Globus pallidus (tissue), 1 donor: ENCODE data around the gene LUC7L3.
"Not testable (repeated sequence)": the region's sequence is repeated elsewhere in the genome, so short reads cannot be mapped to it uniquely, and the experiment has no call there.

Experiments
- DNase-seq: peaks from one replicate; pipeline ENCODE4 v3.0.0-alpha.2; 2015; ENCODE audit warnings: low spot score

Gene LUC7L3, protein sequence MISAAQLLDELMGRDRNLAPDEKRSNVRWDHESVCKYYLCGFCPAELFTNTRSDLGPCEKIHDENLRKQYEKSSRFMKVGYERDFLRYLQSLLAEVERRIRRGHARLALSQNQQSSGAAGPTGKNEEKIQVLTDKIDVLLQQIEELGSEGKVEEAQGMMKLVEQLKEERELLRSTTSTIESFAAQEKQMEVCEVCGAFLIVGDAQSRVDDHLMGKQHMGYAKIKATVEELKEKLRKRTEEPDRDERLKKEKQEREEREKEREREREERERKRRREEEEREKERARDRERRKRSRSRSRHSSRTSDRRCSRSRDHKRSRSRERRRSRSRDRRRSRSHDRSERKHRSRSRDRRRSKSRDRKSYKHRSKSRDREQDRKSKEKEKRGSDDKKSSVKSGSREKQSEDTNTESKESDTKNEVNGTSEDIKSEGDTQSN

DNA sequence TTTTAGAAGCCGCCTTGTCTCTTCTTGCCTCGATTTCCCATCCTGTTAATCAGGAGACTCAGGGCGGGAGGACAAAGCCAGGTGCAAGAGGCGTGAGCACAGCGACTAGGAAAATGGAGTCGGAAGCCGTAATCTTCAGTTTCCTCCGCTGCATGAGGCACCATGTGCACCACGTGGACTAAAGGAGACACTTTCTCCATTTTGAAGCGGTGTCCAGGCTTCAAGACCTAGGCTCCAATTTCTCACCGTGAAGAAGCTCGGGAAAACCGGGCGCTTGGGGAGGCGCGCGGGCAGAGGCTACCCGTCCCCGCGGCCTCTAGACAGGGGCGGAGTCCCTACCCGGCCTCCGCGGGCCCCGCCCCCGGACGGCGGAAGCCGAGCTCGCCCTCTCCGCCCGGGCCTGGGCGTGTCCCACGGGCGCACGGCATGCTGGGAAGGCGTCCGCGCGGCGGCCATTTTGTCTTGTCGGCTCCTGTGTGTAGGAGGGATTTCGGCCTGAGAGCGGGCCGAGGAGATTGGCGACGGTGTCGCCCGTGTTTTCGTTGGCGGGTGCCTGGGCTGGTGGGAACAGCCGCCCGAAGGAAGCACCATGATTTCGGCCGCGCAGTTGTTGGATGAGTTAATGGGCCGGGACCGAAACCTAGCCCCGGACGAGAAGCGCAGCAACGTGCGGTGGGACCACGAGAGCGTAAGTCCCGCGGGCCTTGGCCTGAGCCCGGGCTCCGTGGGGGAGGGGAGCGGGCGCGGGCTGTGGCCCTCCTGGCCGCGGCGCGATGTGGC, at the start of gene LUC7L3:
Gene LUC7L3 (plus strand): TSS at position 460 of the 780 bp plus-strand sequence. CDS start 130 bp downstream, at position 590.
- DNase-seq = peak; percentile 91

DNA sequence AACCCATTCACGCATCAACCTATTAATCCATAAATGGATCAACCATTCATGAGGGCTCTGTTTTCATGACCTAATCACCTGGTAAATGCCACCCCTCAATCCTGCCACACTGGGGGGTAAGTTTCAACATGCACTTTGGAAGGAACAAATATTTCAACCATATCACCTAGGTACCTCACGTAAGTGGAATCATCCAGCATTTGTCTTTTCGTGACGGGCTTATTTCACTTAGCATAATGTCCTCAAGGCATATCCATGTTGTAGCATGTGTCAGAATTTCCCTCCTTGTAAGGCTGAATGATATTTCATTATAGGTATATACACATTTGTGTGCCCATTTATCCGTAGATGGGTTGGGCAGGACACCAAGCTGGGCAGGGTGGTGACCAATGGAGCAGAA, 47.3 kb upstream of the LUC7L3 start:
- no peak for DNase-seq

DNA sequence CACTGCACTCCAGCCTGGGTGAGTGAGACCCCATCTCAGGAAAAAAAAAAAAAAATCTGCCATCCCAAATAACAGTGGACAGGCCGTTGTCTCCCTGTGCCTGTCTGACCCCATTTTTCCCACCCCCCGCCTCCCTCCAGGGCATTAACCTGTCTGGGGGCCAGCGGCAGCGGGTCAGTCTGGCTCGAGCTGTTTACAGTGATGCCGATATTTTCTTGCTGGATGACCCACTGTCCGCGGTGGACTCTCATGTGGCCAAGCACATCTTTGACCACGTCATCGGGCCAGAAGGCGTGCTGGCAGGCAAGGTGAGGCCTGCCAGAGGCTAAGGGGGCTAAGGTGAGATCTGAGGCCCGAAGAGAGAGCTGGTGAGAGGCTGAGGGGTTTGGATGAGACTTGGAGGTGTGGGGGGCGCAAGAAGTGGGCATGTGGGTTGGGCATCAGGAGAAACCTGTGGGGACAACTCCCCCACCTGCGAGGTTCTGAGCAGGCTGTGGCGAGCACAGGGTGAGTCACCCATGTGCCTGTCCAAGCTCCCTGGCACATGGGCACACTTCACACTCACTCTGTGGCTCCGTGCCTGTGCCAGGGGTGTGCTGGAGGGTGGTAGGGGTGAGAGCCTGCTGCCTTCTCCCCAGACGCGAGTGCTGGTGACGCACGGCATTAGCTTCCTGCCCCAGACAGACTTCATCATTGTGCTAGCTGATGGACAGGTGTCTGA, 46.4 kb upstream of the LUC7L3 start:
- DNase-seq = no peak

DNA sequence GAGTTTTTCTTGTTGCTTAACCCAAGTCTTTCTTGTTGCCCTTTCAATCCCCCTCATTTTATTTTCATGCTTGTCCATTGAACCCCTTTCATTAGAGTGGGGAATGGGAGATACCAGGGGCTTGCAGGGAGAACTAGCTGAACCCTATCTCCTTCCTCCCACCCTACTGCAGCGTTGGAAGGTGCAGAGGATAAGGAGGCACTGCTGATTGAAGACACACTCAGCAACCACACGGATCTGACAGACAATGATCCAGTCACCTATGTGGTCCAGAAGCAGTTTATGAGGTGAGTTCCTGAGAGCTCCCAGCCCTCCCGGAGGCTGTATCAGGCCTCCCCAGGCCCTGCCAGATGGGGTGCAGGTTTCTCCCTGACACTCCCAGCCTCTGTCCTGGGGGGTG, 44.2 kb upstream of the LUC7L3 start:
- DNase-seq = no peak

DNA sequence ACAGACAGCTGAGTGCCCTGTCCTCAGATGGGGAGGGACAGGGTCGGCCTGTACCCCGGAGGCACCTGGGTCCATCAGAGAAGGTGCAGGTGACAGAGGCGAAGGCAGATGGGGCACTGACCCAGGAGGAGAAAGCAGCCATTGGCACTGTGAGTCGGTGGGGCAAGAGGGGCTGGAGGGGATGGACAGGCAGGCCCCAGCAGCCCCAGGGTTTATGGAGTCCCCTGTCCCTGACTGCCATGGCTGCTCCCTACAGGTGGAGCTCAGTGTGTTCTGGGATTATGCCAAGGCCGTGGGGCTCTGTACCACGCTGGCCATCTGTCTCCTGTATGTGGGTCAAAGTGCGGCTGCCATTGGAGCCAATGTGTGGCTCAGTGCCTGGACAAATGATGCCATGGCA, 43.8 kb upstream of the LUC7L3 start:
- no peak for DNase-seq

DNA sequence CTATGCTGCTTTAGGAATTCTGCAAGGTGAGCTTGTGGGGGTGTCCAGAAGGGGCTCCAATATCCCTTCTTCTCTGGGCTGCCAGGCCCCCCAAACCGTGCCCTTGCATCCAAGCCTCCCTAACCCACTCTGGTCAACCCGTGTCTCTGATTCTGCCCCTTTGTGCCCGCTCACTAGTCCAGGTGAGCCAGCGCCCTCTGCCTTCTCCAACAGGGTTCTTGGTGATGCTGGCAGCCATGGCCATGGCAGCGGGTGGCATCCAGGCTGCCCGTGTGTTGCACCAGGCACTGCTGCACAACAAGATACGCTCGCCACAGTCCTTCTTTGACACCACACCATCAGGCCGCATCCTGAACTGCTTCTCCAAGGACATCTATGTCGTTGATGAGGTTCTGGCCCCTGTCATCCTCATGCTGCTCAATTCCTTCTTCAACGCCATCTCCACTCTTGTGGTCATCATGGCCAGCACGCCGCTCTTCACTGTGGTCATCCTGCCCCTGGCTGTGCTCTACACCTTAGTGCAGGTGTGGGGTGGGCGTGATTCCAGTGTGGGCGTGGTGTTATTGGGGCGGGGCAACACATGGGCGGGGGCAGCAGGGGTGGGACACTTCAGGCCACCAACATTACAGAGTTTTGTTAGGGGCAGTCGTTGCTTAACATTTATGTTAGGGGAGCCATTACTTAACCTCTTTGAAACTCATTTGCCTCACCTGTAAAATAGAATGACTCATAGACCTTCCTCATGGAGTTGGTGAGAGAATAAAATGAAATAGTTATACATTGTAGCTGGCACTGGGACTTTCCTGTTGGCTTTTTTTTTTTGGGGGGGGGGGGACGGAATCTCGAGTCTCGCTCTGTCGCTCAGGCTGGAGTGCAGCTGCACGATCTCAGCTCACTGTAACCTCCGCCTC, 43.1 kb upstream of the LUC7L3 start:
- DNase-seq = no peak

DNA sequence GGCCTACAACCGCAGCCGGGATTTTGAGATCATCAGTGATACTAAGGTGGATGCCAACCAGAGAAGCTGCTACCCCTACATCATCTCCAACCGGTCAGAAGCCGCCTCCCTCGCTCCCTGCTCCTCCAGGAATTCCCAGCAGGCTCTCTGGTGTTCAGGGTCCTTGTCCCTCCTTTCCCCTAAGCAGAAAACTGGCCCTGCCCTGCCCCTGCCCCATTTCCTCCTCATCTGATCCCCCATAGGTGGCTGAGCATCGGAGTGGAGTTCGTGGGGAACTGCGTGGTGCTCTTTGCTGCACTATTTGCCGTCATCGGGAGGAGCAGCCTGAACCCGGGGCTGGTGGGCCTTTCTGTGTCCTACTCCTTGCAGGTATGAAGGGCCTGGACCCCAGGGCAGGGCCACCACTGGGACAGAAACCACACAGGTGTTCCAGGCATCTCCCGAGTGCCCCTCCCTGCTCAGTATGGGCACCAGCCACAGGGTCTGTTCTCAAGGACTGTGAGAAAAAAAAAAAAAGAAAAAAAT, 41.5 kb upstream of the LUC7L3 start:
- DNase-seq = no peak

DNA sequence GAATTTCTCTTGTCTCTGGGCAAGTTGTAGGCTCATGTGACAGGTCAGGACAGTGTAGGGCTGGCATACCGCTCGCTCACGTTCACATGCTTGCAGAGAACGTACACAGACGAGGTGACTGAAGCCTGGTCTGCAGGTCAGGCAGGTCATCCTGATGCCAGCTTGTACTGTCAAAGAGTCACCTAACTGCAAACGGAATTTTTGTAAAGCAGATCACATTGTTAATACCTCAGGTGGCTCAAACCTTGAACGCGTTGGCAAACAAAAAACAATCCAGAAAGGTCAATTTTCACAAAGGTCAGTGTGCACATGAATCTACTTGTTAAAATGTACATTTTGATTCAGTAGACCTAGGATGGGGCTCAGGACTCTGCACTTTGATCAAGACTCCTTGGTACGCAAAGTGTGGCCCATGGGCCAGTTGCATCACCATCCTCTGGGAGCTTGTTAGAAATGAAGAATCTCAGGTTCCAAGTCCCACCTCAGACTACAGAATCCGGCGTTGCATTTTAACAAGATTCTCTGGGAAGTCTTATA, 40.3 kb upstream of the LUC7L3 start:
- no peak for DNase-seq

DNA sequence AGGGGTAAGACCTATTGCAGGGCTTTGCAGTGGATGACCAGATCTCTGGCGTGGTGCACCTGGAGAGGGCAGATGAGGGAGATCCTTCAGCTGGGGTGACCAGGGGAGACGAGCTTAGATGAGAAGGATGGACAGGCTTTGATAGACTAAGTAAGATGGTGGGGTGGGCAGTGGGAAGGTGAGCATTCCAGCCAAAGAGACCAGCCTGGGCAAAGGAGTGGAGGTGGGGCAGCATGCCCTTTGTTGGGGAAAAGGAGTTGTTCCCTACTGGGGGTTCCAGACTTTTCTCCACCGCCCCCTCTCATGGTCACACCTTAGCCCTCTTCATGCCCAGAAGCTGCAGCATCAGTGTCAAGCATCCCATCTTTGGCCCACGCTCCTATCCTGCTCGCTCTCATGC, 39.3 kb upstream of the LUC7L3 start:
- no peak for DNase-seq

DNA sequence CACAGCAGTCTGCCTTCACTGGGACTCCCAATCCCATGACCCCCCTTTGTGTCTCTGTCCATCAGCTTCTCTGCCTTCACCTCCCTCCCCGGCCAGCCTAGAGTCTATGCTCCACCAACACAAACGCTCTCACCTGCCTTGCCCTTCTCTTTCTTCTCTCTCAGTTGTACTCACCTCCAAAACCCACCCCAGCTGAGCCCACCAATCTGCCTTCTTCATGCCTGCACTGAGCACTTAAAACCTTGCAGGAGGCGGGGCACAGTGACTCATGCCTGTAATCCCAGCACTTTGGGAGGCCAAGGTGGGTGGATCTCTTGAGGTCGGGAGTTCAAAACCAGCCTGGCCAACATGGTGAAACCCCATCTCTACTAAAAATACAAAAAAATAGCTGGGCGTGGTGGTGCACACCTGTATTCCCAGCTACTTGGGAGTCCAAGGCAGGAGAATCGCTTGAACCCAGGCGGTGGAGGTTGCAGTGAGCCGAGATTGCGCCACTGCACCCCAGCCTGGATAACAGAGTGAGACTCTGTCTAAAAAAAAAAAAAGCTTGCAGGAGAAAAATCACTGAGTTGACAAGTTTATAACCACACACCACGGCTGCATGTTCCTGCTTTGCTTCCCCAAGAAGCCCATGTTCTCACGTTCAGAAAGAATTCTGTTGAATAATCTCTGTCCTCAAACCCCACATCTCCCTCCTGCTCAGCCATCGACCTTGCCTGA, 38.7 kb upstream of the LUC7L3 start:
- DNase-seq = not testable (repeated sequence)

DNA sequence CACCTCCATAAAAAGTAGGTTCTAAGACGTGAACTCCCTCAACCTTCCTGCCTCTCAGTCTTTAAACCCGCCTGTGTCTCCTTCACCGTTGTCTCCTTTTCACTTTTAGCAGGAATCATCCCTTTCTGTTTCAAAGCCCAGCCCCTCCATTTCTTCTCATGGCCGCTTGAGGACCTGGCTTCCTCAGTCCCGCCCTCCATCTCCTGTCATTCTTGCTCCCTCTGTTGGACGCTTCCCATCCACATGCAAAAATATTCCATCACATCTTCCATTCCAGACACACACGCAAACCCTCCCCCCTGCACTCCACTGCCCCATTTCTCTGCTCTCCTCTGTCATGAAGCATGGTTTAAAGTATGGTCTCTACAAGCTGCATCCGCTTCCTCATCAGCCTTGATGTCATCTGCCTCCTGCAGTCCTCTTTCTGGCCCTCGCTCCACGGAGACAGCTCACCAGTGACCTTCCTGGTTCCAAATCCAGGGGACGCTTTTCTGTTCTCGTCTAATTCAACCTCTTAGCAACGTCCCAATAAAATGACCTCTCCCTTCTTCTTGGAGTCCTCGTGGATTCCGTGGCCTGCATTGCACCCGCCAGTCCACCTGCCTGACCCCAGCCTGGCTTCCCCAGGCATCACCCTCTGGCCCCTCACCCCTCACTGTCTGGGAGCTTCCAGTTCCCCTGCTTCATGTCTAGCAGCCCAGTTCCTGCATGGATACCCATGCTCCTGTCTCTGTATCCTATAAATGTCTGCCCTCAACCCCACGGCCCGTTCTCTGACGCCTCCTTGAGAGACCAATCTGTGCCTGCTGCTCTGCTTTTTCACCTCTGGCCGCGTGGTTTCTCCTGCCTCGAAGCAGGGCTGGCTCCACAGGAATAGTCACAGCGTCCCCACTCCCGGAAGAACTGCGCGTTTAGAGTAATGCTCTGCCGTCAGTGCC, 37.9 kb upstream of the LUC7L3 start:
- peak; percentile 50 for DNase-seq

DNA sequence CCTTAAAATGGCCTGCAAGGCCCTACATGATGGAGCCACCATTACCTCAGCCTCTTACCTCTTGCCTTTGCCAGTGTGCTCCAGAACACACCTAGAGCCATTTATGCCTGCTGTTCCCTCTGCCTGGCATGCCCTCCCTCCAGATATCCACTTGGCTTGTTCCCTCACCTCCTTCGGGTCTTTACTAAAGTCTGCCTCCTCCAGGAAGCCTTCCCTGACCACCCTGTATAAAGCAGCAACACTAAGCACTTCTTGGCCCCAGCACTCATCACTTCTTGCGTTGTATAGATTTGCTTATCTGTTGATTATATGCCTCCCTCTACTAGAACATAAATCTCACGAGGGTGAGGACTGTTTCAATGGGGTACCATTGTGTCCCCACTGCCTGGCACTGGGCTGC, 37.0 kb upstream of the LUC7L3 start:
- DNase-seq = no peak

DNA sequence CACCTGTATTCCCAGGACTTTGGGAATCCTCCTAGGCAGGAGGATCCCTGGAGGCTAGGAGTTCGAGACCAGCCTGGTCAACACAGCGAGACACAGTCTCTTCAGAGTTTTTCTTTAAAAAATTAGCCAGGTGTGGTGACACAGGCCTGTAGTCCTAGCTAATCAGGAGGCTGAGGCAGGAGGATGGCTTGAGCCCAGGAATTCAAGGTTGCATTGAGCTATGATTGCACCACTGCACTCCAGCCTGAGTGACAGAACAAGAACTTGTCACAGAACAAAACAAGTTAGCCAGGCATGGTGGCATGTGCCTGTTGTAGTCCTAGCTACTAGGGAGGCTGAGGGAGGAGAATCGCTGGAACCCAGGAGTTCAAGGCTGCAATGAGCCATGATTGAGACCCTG, 36.5 kb upstream of the LUC7L3 start:
- DNase-seq = no peak

DNA sequence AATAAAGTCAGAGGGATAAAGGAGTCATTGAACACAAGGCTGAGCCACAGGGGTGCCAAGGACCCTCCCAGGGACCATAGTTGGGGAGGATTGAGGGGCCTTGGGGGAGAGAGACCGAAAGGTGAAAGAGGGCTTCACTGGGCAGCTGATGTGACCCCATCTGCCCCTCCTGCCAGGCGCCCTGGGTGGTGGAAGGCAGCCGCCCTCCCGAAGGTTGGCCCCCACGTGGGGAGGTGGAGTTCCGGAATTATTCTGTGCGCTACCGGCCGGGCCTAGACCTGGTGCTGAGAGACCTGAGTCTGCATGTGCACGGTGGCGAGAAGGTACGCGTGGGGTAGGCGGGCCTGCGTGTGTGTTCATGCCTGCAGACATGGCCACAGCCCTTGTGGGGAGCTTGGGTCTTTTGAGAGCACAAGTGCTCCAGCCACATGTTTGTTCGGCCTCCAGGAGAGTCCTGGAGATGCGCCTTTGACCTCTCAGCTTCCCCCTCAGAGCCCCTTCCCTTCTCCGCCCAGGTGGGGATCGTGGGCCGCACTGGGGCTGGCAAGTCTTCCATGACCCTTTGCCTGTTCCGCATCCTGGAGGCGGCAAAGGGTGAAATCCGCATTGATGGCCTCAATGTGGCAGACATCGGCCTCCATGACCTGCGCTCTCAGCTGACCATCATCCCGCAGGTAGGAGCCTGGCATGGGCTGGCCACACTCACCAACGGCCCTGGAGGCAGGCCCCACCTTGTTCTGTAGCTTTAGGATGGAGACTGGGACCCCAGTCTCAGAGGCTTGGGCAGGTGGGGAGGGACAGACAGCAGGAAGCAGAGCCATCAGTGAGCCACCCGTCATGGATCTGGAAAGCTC, 35.7 kb upstream of the LUC7L3 start:
- no peak for DNase-seq

DNA sequence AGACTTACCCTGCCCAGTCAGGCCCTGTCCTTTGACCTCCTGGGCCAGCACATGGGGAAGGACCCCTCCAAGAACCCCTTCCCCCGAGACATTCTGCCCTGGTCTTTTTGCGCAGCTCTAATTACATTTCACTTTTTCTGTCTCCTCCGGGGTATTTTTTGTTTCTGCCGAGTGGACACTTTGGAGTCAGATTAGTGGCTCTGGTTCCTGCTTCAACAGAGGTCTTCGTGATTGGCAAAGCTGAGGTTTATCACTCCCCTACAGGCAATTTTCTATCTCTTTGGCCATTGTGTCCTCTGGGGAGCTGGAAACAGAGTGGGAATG, 35.2 kb upstream of the LUC7L3 start:
- DNase-seq = no peak

DNA sequence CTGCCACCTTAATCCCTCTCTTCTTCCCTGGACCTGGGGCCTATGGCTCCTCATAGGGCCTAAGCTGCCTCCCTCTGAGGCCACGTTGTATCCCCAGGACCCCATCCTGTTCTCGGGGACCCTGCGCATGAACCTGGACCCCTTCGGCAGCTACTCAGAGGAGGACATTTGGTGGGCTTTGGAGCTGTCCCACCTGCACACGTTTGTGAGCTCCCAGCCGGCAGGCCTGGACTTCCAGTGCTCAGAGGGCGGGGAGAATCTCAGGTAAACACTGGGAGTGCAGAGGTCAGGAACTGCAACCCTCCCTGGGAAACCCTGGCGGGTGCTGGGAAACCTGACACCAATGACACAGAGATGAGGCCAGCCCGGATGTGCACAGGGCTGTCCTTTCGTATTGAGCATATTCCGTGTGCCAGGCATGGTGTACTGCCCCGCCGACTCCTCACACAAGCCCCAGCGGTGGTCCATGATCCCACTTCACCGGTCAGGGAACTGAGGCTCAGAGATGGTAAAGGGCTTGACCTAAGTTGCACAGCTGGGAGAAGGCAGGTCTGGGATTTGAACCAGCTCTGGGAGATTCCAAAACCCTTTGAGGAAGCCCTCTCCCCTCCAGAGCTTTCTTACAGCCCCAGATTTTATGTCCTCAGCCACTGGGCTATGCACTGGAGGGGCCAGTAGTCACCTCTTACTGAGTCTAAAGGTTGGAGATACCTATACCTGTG, 34.6 kb upstream of the LUC7L3 start:
- DNase-seq = no peak

DNA sequence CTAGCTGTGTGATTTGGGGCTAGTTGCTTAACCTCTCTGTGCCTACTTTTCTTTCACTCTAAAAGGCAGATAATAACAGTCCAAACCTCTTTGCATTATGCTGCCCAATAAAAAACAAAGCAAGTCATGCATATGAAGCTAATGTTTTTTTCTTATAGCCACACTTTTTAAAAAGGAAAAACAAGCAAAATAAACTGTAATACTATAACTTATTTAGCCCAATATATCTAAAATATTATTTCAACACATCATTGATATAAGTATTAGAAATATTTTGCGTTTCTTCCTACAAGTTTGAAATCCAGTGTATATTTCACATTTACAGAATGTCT, 34.1 kb upstream of the LUC7L3 start:
- no peak for DNase-seq
